Measurements from ENCODE around the gene ISL1.

Gene ISL1

GRCh38 chr5:51433052-51433710 lies 49.9 kb downstream of the ISL1 start:
- Mint-ChIP-seq H3K27me3 (ENCODE audit: low read depth) (no peaks in the 10 kb centered on the region), H3K4me3 (no peak overlapping the region), H3K36me3 (ENCODE audit: low read depth) (no peaks in the 10 kb centered on the region), H3K27ac (no peak overlapping the region), H3K4me1 (no peaks in the 10 kb centered on the region), H3K9me3 (no peaks in the 10 kb centered on the region)
- no peak for TF ChIP-seq CTCF (IDR thresholded peaks at IDR 0.05; ENCODE audit: unreplicated experiment in 3 of 3)

GRCh38 chr5:51439232-51439631 lies 56.0 kb downstream of the ISL1 start:
- Mint-ChIP-seq H3K27me3 (ENCODE audit: low read depth) (no peaks in the 10 kb centered on the region), H3K27ac (no peak overlapping the region), H3K36me3 (ENCODE audit: low read depth) (no peaks in the 10 kb centered on the region), H3K4me1 (no peaks in the 10 kb centered on the region), H3K4me3 (no peak overlapping the region), H3K9me3 (no peaks in the 10 kb centered on the region)
- TF ChIP-seq CTCF (IDR thresholded peaks at IDR 0.05; ENCODE audit: unreplicated experiment in 3 of 3): no peak
